22Rv1 (cell line): ENCODE results near the gene ASTN2.

Experiments used
- ZFX ChIP-seq: fragments of 450-650 bp; IDR thresholded peaks from 2 replicates; pipeline ENCODE4 v1.6.1; 2017; ENCODE audit warnings: antibody characterized with exemption, borderline replicate concordance
- TF ChIP-seq, protein P1 (sequence below): fragments of 450-650 bp; IDR thresholded peaks from 2 replicates; pipeline ENCODE4 v1.5.1; 2017; ENCODE audit warnings: mild to moderate bottlenecking

DNA sequence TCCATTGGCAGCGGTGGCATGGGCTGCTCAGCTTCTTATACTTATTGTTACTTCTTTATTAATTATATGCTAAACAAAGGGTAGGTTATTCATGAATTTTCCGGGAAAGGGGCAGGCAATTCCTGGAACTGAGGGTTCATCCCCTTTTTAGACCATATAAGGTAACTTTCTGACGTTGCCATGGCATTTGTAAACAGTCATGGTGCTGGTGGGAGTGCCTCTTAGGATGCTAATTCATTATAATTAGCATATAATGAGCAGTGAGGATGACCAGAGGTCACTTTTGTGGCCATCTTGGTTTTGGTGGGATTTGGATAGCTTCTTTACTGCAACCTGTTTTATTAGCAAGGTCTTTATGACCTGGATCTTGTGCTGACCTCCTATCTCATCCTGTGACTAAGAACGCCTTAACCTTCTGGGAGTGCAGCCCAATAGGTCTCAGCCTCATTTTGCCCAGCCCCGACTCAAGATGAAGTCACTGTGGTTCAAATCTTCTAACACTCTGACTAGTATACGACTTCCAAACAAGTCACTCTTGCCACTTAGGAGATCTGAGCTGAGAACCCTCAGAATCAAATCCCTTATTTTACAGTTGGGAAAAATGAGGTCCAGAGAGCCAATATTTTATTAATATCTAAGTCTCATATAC is 490.3 kb downstream of the ASTN2 start:
- TF ChIP-seq, protein P1, sequence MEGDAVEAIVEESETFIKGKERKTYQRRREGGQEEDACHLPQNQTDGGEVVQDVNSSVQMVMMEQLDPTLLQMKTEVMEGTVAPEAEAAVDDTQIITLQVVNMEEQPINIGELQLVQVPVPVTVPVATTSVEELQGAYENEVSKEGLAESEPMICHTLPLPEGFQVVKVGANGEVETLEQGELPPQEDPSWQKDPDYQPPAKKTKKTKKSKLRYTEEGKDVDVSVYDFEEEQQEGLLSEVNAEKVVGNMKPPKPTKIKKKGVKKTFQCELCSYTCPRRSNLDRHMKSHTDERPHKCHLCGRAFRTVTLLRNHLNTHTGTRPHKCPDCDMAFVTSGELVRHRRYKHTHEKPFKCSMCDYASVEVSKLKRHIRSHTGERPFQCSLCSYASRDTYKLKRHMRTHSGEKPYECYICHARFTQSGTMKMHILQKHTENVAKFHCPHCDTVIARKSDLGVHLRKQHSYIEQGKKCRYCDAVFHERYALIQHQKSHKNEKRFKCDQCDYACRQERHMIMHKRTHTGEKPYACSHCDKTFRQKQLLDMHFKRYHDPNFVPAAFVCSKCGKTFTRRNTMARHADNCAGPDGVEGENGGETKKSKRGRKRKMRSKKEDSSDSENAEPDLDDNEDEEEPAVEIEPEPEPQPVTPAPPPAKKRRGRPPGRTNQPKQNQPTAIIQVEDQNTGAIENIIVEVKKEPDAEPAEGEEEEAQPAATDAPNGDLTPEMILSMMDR: no peak
- no peak for TF ChIP-seq ZFX
